Measurements from ENCODE around the gene FBXO42. TPM values are rescaled to one million over a fixed set of nuclear protein-coding genes. Genes with fewer than 3 reads are reported as not detected.

FBXO42 gene
- total RNA-seq, result 28.5 TPM

- DNase-seq (ENCODE audit: low spot score in 2 of 2) (peak; percentile 86 to 87), FAIRE-seq (no peak)
These were observed at the start of gene FBXO42 for GRCh38 chr1:16351994-16352841. TSS of gene FBXO42 (minus strand) at chr1:16352480. CDS start at chr1:16315418, 37,062 bp downstream.

- FAIRE-seq, result no peak
These were observed 46.2 kb upstream of the FBXO42 start for GRCh38 chr1:16398371-16398953.

DNA sequence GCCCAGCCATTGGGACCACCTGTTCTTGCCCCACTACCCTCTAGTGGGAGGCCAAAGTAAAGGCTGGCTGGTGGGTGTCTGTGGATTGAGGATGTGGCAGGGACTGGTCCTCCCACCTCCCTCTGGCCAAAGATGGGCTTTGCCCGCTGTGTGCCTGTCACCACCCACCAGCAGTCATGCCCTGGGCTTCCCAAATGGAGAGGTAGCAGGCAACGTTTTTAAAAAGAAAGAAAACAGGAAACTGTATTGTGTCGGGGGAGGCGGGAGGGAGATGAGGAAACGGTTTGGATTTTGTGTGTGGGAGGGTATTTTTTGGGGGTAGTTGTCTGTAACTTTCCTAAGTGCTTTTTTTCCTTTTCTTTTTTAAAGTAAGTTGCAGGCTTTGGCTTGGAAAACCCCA lies 44.8 kb upstream of the FBXO42 start:
- FAIRE-seq, result no peak
- no peak for DNase-seq (ENCODE audit: low spot score in 2 of 2)

More at GRCh38 chr1:16398371-16398953, 46.2 kb upstream of the FBXO42 start:
- no peak for DNase-seq (ENCODE audit: low spot score in 2 of 2)

DNA sequence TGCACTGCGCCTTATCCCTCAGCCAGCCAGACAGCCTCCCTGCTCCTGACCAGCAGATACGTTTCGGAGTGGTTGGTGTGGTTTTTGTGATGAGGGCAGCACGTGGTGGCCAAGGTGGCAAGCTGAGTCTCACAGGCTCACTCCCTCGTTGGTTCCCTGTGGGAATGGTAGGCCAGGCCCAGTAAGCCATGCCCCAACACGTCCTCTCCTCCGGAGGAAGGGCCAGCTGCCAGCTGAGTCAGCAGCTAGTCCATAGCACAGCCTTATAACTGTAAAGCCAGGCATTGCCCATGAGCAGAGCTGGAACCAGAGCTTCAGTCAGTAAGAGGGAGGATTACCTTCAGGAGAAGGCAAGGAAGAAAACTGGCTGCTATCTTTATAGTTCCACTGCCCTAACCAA lies 44.3 kb upstream of the FBXO42 start:
- no peak for FAIRE-seq
- no peak for DNase-seq (ENCODE audit: low spot score in 2 of 2)

DNA sequence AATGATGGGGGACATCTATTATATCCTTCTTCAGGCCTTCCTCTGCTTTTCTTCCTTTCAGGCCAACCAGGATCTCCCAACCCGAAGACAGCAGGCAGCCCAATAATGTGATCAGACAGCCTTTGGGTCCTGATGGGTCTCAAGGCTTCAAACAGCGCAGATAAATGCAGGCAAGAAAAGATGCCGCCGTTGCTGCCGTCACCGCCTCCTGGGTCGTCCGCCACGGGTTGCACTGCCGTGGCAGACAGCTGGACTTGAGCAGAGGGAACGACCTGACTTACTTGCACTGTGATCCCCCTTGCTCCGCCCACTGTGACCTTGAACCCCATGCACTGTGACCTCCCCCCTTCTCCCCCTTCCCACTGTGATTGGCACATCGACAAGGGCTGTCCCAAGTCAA lies 42.7 kb upstream of the FBXO42 start:
- no peak for DNase-seq (ENCODE audit: low spot score in 2 of 2)
- no peak for FAIRE-seq

DNA sequence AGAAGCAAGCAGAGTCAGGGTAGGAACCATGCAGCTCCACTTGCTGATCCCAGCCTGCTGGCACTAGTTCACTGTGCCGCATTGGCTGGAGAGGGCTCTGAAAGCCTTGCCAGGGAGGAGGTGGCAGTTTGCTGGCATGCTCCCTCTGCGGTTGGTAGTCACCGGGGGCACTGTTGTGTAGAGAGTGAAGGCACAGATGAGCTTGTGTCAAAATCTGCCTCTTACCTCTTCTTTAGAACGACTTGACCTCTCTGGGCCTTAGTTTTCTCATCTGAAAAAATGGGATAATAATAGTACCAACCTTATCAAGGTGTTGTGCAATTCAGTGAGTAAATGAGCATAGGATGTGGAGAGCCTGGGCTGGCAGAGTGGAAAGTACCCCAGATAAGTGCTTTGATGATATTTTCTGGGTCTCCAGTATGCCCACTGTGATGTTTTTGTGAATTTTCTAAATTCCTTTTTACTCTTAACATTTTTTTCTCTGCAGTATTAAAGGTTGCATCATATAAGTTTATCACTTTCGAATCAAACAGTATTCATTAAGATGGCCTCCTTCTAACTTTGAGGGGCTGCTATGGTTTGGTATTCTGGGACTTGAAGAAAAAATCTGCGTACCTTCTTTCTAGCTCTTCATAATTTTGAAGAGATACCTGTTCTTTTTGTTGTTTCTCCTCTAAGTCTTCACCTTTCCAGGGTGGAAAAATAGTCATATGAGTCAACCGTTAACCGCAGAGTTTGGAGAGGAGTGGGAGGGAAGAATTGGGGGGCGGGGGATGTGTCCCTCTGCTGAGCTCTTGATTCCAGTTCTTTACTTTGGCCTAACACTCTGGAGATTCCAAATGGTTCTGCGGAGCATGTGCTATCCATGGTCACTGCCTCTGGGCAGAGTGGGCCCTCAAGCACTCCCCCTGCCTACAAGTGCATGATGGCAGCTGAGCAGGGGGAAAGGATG lies 41.6 kb upstream of the FBXO42 start:
- DNase-seq (ENCODE audit: low spot score in 2 of 2), result peak in 1 of 2 donors; percentile 50
- FAIRE-seq, result no peak

- FAIRE-seq (no peak), DNase-seq (ENCODE audit: low spot score in 2 of 2) (no peak)
These were observed 40.7 kb upstream of the FBXO42 start for GRCh38 chr1:16392740-16393569.

GRCh38 chr1:16391411-16391810 lies 39.1 kb upstream of the FBXO42 start:
- DNase-seq (ENCODE audit: low spot score in 2 of 2) (no peak), FAIRE-seq (no peak)

DNA sequence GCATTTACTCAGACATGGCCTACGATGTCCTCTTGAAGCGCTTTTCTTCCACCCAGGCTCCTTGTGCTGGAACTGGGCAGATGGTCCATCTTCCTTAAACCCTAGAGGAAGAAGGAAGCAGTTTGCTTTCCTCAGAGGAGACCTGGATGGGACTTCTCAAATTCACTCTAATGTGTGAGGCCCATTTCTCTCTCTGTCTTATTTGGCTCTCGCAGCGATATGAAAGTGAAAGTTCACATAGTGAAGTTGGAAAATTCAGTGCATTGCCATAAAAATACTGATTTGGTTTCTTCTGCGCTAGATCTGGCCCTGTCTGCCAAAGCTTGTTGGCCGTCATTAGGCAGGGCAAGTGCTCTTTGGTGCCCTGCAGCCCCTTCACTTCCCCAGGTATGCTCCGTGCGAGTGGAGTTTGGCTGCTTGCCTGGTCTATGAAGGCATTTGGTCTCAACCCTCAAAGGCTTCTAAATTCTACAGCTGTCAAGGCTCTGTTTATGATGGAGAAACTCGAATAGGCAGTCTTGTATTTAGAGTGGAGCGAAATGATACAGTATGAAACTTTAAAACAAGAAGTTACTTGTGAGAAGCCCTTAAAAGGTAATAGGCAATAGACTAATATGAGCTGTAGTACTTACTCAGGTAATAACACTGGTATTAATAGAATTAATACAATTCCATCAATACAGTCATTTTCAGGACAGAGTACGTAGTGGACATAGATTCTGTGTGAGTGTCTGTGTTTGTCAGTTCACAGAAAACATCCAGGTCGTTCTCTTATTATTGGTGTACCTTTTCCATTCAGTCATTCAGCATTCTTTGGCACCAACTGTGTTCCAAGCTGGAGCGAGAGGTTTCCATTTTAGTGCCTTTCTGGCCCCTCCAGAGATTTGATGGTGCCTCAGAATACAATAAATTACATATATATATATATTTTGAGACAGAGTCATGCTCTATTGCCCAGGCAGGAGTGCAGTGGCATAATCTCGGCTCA lies 35.2 kb upstream of the FBXO42 start:
- DNase-seq (ENCODE audit: low spot score in 2 of 2) (no peak), FAIRE-seq (no peak)

DNA sequence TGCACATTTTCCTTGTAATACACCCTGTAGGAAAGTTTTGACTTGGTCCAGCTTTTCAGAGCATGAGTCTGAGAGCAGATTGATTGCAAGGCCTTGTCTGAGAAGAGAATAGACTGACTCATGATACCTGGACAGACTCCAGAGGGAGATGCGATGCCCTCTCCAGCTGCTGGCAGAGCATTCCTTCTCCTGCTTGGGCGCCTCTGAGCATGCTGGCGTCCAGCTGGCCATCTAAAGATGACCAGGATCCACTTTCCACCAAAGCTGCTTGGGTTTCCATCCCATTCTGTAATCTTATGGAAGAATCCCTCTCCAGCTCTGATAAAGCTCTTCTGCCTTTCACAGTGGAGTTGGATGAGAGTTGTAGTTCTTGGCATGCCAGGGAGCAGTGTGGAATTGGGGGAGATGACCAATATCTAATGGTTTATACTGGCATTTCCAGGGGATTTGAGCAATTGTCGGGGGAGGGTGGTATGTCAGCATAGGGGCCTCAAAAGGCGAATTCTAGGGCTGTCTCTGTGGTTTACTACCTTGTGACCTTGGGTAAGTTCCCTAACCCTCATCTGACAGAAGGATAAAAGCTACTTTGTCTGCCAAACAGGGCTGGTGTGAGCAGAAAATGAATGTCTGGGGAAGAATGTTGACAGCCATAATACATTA lies 34.3 kb upstream of the FBXO42 start:
- DNase-seq (ENCODE audit: low spot score in 2 of 2) (no peak), FAIRE-seq (no peak)

DNA sequence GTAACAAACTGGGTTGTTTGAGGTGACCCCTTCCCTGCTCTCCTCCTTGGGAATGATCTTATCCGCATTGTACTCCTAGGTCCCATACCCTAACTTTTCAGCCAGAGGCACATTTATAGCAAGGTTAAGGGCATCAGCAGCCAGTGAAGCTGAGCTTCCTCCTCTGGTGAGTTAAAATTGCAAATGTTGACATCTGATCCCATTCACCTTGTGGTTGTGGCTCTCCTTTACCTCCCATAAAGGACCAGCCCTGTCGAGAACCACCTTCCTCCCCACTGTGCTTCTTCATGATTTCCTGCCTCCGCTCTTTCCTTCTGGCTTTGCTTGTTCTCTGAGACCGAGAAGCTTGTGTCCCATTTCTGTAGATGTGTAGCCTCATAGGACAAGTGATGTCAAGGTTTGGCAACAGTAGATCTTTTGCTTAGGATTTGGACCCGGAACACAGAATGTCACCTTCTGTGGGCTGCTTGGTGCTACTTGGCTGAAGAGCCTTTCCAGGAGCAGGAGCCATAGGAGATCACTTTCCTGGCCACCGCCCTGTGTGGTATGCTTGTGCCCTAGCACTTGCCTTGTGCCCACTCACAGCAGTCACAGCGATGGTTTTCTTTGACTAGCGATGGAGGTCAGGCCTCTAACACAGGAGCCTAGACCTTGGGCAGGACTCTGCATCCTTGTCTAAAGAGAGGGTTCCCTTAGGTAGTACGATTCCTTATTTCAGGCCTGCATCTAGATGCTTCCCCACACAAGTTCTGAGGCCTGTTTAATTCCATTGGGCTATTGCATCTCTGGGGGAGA lies 33.6 kb upstream of the FBXO42 start:
- no peak for DNase-seq (ENCODE audit: low spot score in 2 of 2)
- no peak for FAIRE-seq

GRCh38 chr1:16383888-16384287 lies 31.6 kb upstream of the FBXO42 start:
- FAIRE-seq, result no peak
- DNase-seq (ENCODE audit: low spot score in 2 of 2), result no peak

DNA sequence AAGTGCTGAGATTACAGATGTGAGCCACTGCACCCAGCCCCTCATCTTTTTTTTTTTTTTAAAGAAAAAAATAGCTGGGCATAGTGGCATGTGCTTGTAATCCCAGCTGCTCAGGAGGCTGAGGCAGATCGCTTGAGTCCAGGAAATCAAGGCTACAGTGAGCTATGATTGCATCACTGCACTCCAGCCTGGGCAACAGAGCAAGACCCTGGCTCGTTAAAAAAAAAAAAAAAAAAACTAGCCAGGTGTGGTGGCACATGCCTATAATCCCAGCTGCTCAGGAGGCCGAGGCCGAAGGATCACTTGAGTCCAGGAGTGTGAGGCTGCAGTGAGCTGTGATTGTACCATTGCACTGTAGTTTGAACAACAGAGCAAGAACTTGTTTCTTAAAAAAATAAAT lies 28.6 kb upstream of the FBXO42 start:
- no peak for DNase-seq (ENCODE audit: low spot score in 2 of 2)
- FAIRE-seq, result no peak

DNA sequence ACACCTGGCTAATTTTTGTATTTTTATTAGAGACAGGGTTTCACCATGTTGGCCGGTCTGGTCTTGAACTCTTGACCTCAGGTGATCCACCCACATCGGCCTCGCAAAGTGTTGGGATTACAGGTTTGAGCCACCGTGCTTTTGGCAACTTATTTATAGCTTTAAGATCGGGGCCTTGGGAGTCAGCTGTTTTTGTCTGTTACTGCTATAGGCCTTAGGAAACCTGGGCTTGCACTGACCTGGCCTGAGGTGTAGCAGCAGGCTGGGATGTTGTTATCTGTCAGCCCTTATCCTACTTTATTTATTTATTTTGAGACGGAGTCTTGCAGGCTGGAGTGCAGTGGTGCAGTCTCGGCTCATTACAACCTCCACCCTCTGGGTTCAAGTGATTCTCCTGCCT lies 26.2 kb upstream of the FBXO42 start:
- FAIRE-seq, result no peak
- no peak for DNase-seq (ENCODE audit: low spot score in 2 of 2)

GRCh38 chr1:16376971-16377370 lies 24.7 kb upstream of the FBXO42 start:
- FAIRE-seq (no peak), DNase-seq (ENCODE audit: low spot score in 2 of 2) (no peak)

DNA sequence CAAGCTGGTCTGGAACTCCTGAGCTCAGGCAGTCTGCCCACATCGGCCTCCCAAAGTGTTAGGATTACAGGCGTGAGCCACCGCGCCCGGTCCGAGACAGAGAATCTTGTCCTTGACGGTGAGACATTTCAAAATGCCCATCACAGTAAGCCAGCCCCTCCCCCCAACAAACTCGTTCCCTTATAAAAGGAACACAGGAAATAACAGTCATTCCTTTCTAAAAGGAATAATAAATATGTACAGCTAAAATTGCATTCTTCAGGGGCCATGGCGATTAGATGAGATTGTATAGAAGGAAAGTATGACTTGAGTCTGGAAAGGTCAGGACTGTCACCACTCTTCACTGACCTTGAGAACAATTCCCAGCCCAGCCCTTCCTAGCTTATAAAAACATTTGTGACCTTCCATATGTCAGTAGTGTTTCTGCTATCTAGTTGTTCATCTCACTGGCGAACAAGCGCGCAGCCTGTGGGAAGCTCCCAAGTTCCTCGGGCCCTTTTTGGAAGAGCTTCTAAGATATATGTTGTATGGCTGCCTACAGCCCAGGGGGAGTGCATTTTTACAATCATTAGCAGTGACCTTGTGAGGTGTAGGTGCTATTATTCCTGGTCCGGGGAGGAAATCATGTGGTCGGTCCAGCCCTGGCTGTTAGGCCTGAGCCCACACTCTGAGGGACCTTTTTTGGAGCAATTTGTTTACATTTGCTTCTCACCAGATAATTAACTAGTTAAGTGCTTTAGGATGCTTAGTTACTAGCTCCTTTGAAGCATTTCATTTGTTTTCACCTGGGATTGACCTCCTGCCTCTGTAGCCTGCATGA lies 23.5 kb upstream of the FBXO42 start:
- FAIRE-seq, result no peak
- no peak for DNase-seq (ENCODE audit: low spot score in 2 of 2)

DNA sequence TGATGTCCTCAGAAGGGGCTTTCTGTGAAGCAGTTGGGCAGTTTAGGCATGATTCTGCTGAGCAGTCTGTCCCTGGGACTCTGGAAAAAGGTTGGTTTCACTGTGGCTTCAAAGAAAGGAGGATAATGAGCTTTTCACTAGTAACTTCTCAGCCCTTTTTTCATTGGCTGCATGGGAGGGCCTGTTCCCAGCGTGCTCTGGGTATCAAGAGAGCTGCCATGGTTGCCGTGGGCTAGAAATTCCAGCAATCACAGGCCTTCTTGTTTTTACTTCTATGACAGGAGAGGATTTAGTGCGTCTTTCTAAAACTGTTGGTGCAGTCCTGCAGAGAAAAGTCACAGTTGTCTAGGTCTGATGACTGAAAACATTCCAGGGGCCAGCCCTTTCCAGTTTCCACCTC lies 22.0 kb upstream of the FBXO42 start:
- no peak for DNase-seq (ENCODE audit: low spot score in 2 of 2)
- FAIRE-seq, result no peak
